ENCODE results near the gene TMEFF2. TPM values are rescaled to one million over a fixed set of nuclear protein-coding genes. Genes with fewer than 3 reads are reported as not detected.
A peak's percentile ranks its signal among the peaks of the same experiment; 100 is the strongest.

TMEFF2 gene, protein sequence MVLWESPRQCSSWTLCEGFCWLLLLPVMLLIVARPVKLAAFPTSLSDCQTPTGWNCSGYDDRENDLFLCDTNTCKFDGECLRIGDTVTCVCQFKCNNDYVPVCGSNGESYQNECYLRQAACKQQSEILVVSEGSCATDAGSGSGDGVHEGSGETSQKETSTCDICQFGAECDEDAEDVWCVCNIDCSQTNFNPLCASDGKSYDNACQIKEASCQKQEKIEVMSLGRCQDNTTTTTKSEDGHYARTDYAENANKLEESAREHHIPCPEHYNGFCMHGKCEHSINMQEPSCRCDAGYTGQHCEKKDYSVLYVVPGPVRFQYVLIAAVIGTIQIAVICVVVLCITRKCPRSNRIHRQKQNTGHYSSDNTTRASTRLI
- total RNA-seq (ENCODE audit: unreplicated experiment) = 23.9 TPM
- long read RNA-seq, transcript TMEFF2-202 (10 exons, 2,842 nt) = minor isoform, 6 of 23 reads
- long read RNA-seq, transcript TMEFF2-201 (10 exons, 2,604 nt) = major isoform, 12 of 23 reads
- long read RNA-seq, partial matches to known transcripts = 0 of 23 reads
- long read RNA-seq, other reads (novel, unspliced or antisense) = 2 of 23 reads

DNA sequence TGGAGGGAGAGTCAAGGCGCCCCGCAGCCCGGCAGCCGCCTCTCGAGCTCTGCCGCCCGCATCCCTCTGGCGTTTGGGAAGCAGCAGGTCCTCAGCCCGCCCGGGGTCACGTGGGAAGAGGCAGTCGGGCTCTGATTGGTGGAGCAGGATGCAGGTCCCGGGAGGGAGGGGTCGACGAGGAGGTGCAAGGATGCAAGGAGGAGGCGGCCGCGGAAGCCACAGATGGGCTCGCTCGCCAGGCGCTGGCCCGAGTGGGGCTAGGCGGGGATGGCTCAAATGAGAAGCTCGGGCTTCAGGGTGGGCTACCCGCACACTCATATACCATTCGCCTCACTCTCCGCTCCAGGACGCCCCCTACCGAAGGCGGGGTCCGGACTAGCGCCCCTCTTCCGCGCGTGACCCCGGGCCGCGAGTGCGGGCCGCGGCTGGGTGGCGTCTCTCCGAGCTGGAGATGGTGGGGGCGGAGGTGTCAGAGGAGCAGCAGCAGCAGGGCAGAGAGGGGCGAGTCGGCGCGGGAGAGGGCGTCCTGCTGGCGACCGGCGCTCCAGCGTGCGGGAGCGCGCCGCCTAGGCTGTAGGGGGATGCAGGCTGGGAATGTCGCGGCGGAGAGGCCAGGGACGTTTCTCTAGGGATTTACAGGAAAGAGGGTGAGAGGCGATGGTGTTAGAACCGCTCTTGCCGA lies at the start of gene TMEFF2:
Gene TMEFF2 (minus strand): TSS at position 68 of the 682 bp plus-strand sequence. CDS start 409 bp downstream, outside the sequence.
- TF ChIP-seq, protein P1, sequence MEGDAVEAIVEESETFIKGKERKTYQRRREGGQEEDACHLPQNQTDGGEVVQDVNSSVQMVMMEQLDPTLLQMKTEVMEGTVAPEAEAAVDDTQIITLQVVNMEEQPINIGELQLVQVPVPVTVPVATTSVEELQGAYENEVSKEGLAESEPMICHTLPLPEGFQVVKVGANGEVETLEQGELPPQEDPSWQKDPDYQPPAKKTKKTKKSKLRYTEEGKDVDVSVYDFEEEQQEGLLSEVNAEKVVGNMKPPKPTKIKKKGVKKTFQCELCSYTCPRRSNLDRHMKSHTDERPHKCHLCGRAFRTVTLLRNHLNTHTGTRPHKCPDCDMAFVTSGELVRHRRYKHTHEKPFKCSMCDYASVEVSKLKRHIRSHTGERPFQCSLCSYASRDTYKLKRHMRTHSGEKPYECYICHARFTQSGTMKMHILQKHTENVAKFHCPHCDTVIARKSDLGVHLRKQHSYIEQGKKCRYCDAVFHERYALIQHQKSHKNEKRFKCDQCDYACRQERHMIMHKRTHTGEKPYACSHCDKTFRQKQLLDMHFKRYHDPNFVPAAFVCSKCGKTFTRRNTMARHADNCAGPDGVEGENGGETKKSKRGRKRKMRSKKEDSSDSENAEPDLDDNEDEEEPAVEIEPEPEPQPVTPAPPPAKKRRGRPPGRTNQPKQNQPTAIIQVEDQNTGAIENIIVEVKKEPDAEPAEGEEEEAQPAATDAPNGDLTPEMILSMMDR (IDR thresholded peaks at IDR 0.05; ENCODE audit: partially characterized antibody, unreplicated experiment) = peak; percentile 59
- H3K36me3 Mint-ChIP-seq (ENCODE audit: unreplicated experiment) = no peaks in the 10 kb centered on the region
- H3K27me3 Mint-ChIP-seq (ENCODE audit: unreplicated experiment) = peaks cover 12% of the 10 kb centered on the region
- H3K4me1 Mint-ChIP-seq (ENCODE audit: low read depth, unreplicated experiment) = peaks cover 4% of the 10 kb centered on the region
- peaks cover 24% of the 10 kb centered on the region for H3K9me3 Mint-ChIP-seq (ENCODE audit: unreplicated experiment)
- H3K4me3 Mint-ChIP-seq (ENCODE audit: unreplicated experiment) = peak within 1 kb of the TSS; percentile 91
- peak; percentile 99 for DNase-seq
- peak within 1 kb of the TSS; percentile 91 for H3K27ac Mint-ChIP-seq (ENCODE audit: unreplicated experiment)

DNA sequence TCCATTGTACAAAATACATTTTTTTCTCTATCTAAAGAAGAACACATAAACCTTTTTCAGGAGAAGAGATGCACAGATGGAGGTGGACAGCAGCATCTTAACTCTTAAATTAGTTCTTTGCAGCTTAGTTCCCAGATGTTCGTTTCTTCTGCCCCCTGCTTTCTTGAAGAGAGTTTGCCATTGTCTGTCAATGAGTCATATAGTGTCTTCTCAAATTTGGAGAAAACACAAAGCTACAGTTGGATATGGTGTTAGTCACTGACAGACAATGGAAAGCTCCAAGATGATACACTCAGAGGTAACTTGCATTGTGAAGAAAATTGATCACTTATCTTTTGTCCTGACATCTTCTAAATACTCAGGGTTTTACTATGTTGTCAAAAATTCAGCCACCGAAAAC lies 48.8 kb upstream of the TMEFF2 start:
- Mint-ChIP-seq H3K9me3 (ENCODE audit: unreplicated experiment) (no peaks in the 10 kb centered on the region), H3K4me3 (ENCODE audit: unreplicated experiment) (no peak overlapping the region), H3K27ac (ENCODE audit: unreplicated experiment) (no peak overlapping the region), H3K36me3 (ENCODE audit: unreplicated experiment) (no peaks in the 10 kb centered on the region), H3K27me3 (ENCODE audit: unreplicated experiment) (no peaks in the 10 kb centered on the region), H3K4me1 (ENCODE audit: low read depth, unreplicated experiment) (no peaks in the 10 kb centered on the region)
- no peak for DNase-seq
- TF ChIP-seq, protein P1 (IDR thresholded peaks at IDR 0.05; ENCODE audit: partially characterized antibody, unreplicated experiment) = no peak

DNA sequence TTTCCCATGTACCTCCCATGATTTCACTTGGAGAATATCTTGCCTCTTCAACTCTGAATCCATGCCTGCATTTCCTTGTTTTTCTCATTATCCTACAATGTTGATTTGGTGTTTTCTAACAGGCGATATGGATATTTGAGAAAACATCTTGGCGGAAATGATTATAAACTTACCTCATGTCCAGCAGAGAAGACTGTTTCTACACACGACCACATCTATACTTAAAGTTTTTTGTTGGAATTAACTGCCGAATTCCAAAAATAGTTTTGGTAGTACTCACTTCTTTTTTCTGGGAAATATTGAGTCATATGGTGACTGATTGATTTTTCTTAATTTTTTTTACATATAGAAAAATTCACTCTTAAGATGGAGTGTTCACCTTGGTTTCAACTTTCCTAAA lies 41.4 kb upstream of the TMEFF2 start:
- no peak for DNase-seq
- H3K27me3 Mint-ChIP-seq (ENCODE audit: unreplicated experiment) = peaks cover 2% of the 10 kb centered on the region
- no peak overlapping the region for H3K4me3 Mint-ChIP-seq (ENCODE audit: unreplicated experiment)
- H3K9me3 Mint-ChIP-seq (ENCODE audit: unreplicated experiment) = peaks cover 2% of the 10 kb centered on the region
- H3K27ac Mint-ChIP-seq (ENCODE audit: unreplicated experiment) = no peak overlapping the region
- TF ChIP-seq, protein P1 (IDR thresholded peaks at IDR 0.05; ENCODE audit: partially characterized antibody, unreplicated experiment) = no peak
- H3K4me1 Mint-ChIP-seq (ENCODE audit: low read depth, unreplicated experiment) = peaks cover 1% of the 10 kb centered on the region
- H3K36me3 Mint-ChIP-seq (ENCODE audit: unreplicated experiment) = no peaks in the 10 kb centered on the region

DNA sequence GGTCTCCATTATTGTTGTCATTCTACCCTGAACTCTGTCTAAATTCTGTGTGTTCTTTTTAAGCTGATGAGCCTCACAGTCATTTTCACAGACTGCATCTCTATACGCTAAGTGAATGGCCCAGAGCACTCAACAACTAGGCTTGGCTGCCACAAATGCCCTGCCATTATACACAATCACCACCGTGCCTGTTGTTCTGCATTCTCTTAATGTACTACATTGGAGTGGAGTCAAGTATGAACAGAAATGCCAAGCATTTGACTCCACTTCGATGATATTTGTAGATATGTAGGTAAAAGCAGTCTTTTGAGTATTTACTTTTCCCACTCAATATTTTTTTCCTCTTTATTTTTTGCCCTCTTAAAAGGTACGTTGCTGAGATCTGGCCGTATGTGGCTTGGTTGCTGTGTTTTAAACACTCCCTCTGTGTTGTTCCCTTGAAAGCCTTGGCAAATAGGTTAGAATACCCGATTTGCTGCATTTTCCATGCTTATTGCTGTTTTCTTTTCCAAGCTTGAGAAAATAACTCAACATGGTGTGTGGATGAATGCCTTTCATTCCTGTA lies 36.2 kb upstream of the TMEFF2 start:
- H3K4me3 Mint-ChIP-seq (ENCODE audit: unreplicated experiment) = no peak overlapping the region
- TF ChIP-seq, protein P1 (IDR thresholded peaks at IDR 0.05; ENCODE audit: partially characterized antibody, unreplicated experiment) = no peak
- no peaks in the 10 kb centered on the region for H3K36me3 Mint-ChIP-seq (ENCODE audit: unreplicated experiment)
- no peak for DNase-seq
- H3K4me1 Mint-ChIP-seq (ENCODE audit: low read depth, unreplicated experiment) = peaks cover 5% of the 10 kb centered on the region
- peaks cover 2% of the 10 kb centered on the region for H3K27me3 Mint-ChIP-seq (ENCODE audit: unreplicated experiment)
- H3K27ac Mint-ChIP-seq (ENCODE audit: unreplicated experiment) = no peak overlapping the region
- peaks cover 2% of the 10 kb centered on the region for H3K9me3 Mint-ChIP-seq (ENCODE audit: unreplicated experiment)

Data from glutamatergic neuron (in vitro differentiated cells).